GM19372 (cell line): ENCODE results near the gene GGPS1.
"Not testable (repeated sequence)": the region's sequence is repeated elsewhere in the genome, so short reads cannot be mapped to it uniquely, and the experiment has no call there.

ENCODE experiments used
- ATAC-seq: cut with Tn5 transposase; IDR thresholded peaks from one replicate; pipeline ENCODE4 v1.9.1; 2021; ENCODE audit warnings: mild to moderate bottlenecking, low read depth, moderate library complexity; ENCODE audit not compliant: unreplicated experiment

GGPS1 gene

GRCh38 chr1:235304549-235305451 is 23.6 kb upstream of the GGPS1 start:
- no peak for ATAC-seq

GRCh38 chr1:235307158-235308124 is 20.9 kb upstream of the GGPS1 start:
- no peak for ATAC-seq

- ATAC-seq: not testable (repeated sequence)
Observed at GRCh38 chr1:235309206-235309605, 19.2 kb upstream of the GGPS1 start.

- ATAC-seq: no peak
Observed at GRCh38 chr1:235313262-235313661, 15.1 kb upstream of the GGPS1 start.

GRCh38 chr1:235313931-235314678 is 14.3 kb upstream of the GGPS1 start:
- no peak for ATAC-seq

GRCh38 chr1:235315173-235315572 is 13.2 kb upstream of the GGPS1 start:
- ATAC-seq: no peak

GRCh38 chr1:235315735-235316134 is 12.6 kb upstream of the GGPS1 start:
- ATAC-seq: no peak

- ATAC-seq: no peak
Observed at GRCh38 chr1:235317168-235317567, 11.2 kb upstream of the GGPS1 start.

- no peak for ATAC-seq
Observed at GRCh38 chr1:235319255-235319654, 9.1 kb upstream of the GGPS1 start.

- no peak for ATAC-seq
Observed at GRCh38 chr1:235320521-235321179, 7.7 kb upstream of the GGPS1 start.

- ATAC-seq: no peak
Observed at GRCh38 chr1:235324296-235324695, 4.1 kb upstream of the GGPS1 start.

- ATAC-seq: no peak
Observed at GRCh38 chr1:235325139-235325538, 3.2 kb upstream of the GGPS1 start.

- ATAC-seq: no peak
Observed at GRCh38 chr1:235325854-235326253, 2.5 kb upstream of the GGPS1 start.

GRCh38 chr1:235326719-235327558 is 1.4 kb upstream of the GGPS1 start:
- no peak for ATAC-seq

GRCh38 chr1:235327559-235328270 is 655 bp upstream of the GGPS1 start, which contains the start of gene ARID4B:
Gene ARID4B (minus strand): TSS chr1:235328179. CDS start chr1:235326919, 1,260 bp downstream.
- ATAC-seq: peak; percentile 2

- peak; percentile 21 for ATAC-seq
Observed at GRCh38 chr1:235329139-235329902, 951 bp downstream of the GGPS1 start.

GRCh38 chr1:235330918-235331285 is 2.5 kb downstream of the GGPS1 start:
- ATAC-seq: no peak

- ATAC-seq: no peak
Observed at GRCh38 chr1:235331401-235331800, 3.0 kb downstream of the GGPS1 start.
